Keratinocyte (primary cell): Measurements from ENCODE around the gene RNF125. TPM values are rescaled to one million over a fixed set of nuclear protein-coding genes. Genes with fewer than 3 reads are reported as not detected.

Experiments
- DNase-seq: peaks from one replicate; pipeline ENCODE4 v3.0.0-alpha.2; 2011; ENCODE audit warnings: low read depth, missing footprints, low spot score
- FAIRE-seq: peaks from 2 replicates; lab custom pipeline; 2011; peaks lifted over from hg19 to GRCh38; lab: Jason Lieb, UNC
- H2AFZ ChIP-seq: 2 replicates; pipeline ENCODE4 v1.6.0; 2012; ENCODE audit warnings: low read length, control low read depth, inconsistent platforms; ENCODE audit not compliant: control insufficient read depth
- H3K27ac ChIP-seq: 2 replicates; pipeline ENCODE4 v1.5.1; 2011; ENCODE audit warnings: low read length; ENCODE audit not compliant: control insufficient read depth, insufficient read depth
- H3K27me3 ChIP-seq: 3 replicates; pipeline ENCODE4 v1.6.0; 2011; ENCODE audit warnings: low read length; ENCODE audit not compliant: control insufficient read depth, insufficient read depth; ENCODE audit errors: extremely low read depth
- H3K36me3 ChIP-seq, 2 experiments: 2 replicates in 1 of 2; 3 replicates in 1 of 2; pipeline ENCODE4 v1.5.1; 2011; ENCODE audit warnings: low read length in 2 of 2, mild to moderate bottlenecking in 1 of 2; ENCODE audit not compliant: control insufficient read depth in 2 of 2, insufficient read depth in 2 of 2; ENCODE audit errors: extremely low read depth in 1 of 2
- H3K4me1 ChIP-seq: 3 replicates; pipeline ENCODE4 v1.5.1; 2011; ENCODE audit warnings: low read length; ENCODE audit not compliant: control insufficient read depth, insufficient read depth; ENCODE audit errors: extremely low read depth
- H3K4me2 ChIP-seq: 3 replicates; pipeline ENCODE4 v1.6.0; 2011; ENCODE audit warnings: low read depth, low read length; ENCODE audit not compliant: control insufficient read depth, insufficient read depth; ENCODE audit errors: extremely low read depth
- H3K4me3 ChIP-seq, 3 experiments: fragments of 200-600 bp in 1 of 3; sonication (generic) in 1 of 3; 2 replicates in 2 of 3; 3 replicates in 1 of 3; pipeline ENCODE4 v1.5.1; 2011 to 2016; ENCODE audit warnings: low read length in 3 of 3, mild to moderate bottlenecking in 3 of 3, control low read depth in 2 of 3, inconsistent platforms in 1 of 3, low read depth in 1 of 3, mixed read lengths in 1 of 3, mixed run types in 1 of 3, moderate library complexity in 1 of 3; ENCODE audit not compliant: control insufficient read depth in 2 of 3, insufficient read depth in 2 of 3; ENCODE audit errors: extremely low read depth in 1 of 3
- H3K79me2 ChIP-seq: 2 replicates; pipeline ENCODE4 v1.6.0; 2012; ENCODE audit warnings: low read length; ENCODE audit not compliant: control insufficient read depth, insufficient read depth
- H3K9ac ChIP-seq: 3 replicates; pipeline ENCODE4 v1.6.0; 2011; ENCODE audit warnings: low read length; ENCODE audit not compliant: control insufficient read depth, insufficient read depth; ENCODE audit errors: extremely low read depth
- H3K9me1 ChIP-seq: 3 replicates; pipeline ENCODE4 v1.6.0; 2011; ENCODE audit warnings: low read length; ENCODE audit not compliant: control insufficient read depth, insufficient read depth; ENCODE audit errors: extremely low read depth
- H3K9me3 ChIP-seq: 2 replicates; pipeline ENCODE4 v1.5.1; 2012; ENCODE audit warnings: low read depth, low read length; ENCODE audit not compliant: control insufficient read depth
- H4K20me1 ChIP-seq: 3 replicates; pipeline ENCODE4 v1.6.0; 2011; ENCODE audit warnings: low read length; ENCODE audit not compliant: control insufficient read depth, insufficient read depth; ENCODE audit errors: extremely low read depth
- CTCF ChIP-seq, 3 experiments: IDR thresholded peaks in 1 of 3; conservative IDR thresholded peaks in 1 of 3; optimal IDR thresholded peaks in 1 of 3; 2 replicates in 2 of 3; 3 replicates in 1 of 3; pipeline versions ENCODE3 to v1.5.1; 2011; ENCODE audit warnings: low read length in 3 of 3, mild to moderate bottlenecking in 3 of 3, moderate library complexity in 2 of 3, control low read depth in 1 of 3, inconsistent platforms in 1 of 3; ENCODE audit not compliant: insufficient read depth in 2 of 3; ENCODE audit errors: extremely low read depth in 1 of 3
- EZH2 ChIP-seq: IDR thresholded peaks from one replicate; pipeline ENCODE4 v1.6.1; 2012; ENCODE audit warnings: inconsistent platforms, mild to moderate bottlenecking, low read length, moderate library complexity
- dilution Hi-C: fragments of 300-500 bp; cut with MboI; formaldehyde crosslinking; loops from one replicate; pipeline ENCODE4 v1.7.0; 2020; ENCODE audit warnings: low sequenced_read_pairs; ENCODE audit not compliant: extremely low pct_ligation_motif_present
- polyA plus RNA-seq, 5 experiments: library from polyadenylated mRNA; depleted of rRNA in 3 of 5; stranded (reverse) in 3 of 5; stranded (forward) in 1 of 5; unstranded in 1 of 5; fragments of >200 nt; gene quantifications; 1 replicate in 1 of 5; 2 replicates in 3 of 5; 3 replicates in 1 of 5; pipeline versions ENCODE4 v1.2.1 to v1.2.3, GENCODE V29; 2011 to 2012; ENCODE audit warnings: missing spikeins in 2 of 5, low read depth in 1 of 5, low replicate concordance in 1 of 5

Gene RNF125
- polyA plus RNA-seq, 1 donor (not counting 4 experiments of a cell fraction or from before 2014, with no cell fraction given) = 4.5 TPM

GRCh38 chr18:31973929-31974546 is 44.6 kb upstream of the RNF125 start:
- dilution Hi-C loops = no loop called here

GRCh38 chr18:31976242-31976641 is 42.4 kb upstream of the RNF125 start:
- dilution Hi-C loops = no loop called here
- Histone ChIP-seq H3K27me3 (no peaks in the 10 kb centered on the region), H3K4me3 (no peak overlapping the region), H3K9ac (no peak overlapping the region), H3K9me1 (no peaks in the 10 kb centered on the region), H3K36me3 (no peaks in the 10 kb centered on the region), H2AFZ (no peak overlapping the region), H3K4me2 (no peak overlapping the region), H3K4me1 (no peaks in the 10 kb centered on the region), H3K27ac (no peak overlapping the region), H4K20me1 (no peaks in the 10 kb centered on the region), H3K9me3 (peaks cover 9% of the 10 kb centered on the region), H3K79me2 (no peaks in the 10 kb centered on the region)
- TF ChIP-seq CTCF (optimal IDR thresholded peaks at IDR 0.05 in 1 of 3, IDR thresholded peaks at IDR 0.05 in 1 of 3, conservative IDR thresholded peaks at IDR 0.05 in 1 of 3; ENCODE audit: extremely low read depth in 1 of 3, insufficient read depth in 2 of 3, low read length in 3 of 3) = no peak
- DNase-seq (no peak), FAIRE-seq (no peak)

More at GRCh38 chr18:31973929-31974546, 44.6 kb upstream of the RNF125 start:
- H3K4me3 ChIP-seq = no peak overlapping the region
- H3K27ac ChIP-seq = no peak overlapping the region
- no peak overlapping the region for H3K4me2 ChIP-seq
- no peak for FAIRE-seq
- H3K27me3 ChIP-seq = no peaks in the 10 kb centered on the region
- no peak overlapping the region for H2AFZ ChIP-seq
- H3K4me1 ChIP-seq = no peaks in the 10 kb centered on the region
- no peaks in the 10 kb centered on the region for H3K79me2 ChIP-seq
- H3K9ac ChIP-seq = no peak overlapping the region
- H3K9me3 ChIP-seq = peaks cover 9% of the 10 kb centered on the region
- DNase-seq = no peak
- no peaks in the 10 kb centered on the region for H4K20me1 ChIP-seq
- no peaks in the 10 kb centered on the region for H3K9me1 ChIP-seq
- no peaks in the 10 kb centered on the region for H3K36me3 ChIP-seq
- TF ChIP-seq CTCF (optimal IDR thresholded peaks at IDR 0.05 in 1 of 3, IDR thresholded peaks at IDR 0.05 in 1 of 3, conservative IDR thresholded peaks at IDR 0.05 in 1 of 3; ENCODE audit: extremely low read depth in 1 of 3, insufficient read depth in 2 of 3, low read length in 3 of 3) = no peak
- TF ChIP-seq EZH2 = no peak
